ENCODE results near the gene WIPF3.

DNA sequence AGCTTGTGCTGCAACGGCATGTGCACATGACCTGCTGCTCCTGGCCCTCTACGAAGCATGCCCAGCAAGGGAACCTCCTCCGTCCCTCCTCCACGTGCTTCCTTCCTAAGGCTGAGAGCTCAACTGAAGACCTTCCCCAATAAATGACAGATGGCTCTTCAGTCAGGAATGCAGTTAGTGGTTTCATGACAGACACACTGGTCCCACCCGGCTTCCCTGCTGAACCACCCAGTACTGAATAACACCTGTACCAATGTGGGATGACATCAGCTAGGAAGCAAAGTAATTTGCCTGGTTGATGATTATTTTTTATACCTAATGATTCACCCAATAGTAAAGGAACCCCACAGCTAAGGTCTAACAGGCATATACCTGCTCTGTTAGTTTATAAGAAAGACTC lies 114.2 kb downstream of the WIPF3 start:
- TF ChIP-seq, protein P1, sequence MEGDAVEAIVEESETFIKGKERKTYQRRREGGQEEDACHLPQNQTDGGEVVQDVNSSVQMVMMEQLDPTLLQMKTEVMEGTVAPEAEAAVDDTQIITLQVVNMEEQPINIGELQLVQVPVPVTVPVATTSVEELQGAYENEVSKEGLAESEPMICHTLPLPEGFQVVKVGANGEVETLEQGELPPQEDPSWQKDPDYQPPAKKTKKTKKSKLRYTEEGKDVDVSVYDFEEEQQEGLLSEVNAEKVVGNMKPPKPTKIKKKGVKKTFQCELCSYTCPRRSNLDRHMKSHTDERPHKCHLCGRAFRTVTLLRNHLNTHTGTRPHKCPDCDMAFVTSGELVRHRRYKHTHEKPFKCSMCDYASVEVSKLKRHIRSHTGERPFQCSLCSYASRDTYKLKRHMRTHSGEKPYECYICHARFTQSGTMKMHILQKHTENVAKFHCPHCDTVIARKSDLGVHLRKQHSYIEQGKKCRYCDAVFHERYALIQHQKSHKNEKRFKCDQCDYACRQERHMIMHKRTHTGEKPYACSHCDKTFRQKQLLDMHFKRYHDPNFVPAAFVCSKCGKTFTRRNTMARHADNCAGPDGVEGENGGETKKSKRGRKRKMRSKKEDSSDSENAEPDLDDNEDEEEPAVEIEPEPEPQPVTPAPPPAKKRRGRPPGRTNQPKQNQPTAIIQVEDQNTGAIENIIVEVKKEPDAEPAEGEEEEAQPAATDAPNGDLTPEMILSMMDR (conservative IDR thresholded peaks at IDR 0.05), result no peak
- TF ChIP-seq EZH2 (IDR thresholded peaks at IDR 0.05; ENCODE audit: low read depth), result no peak
